ENCODE data around the gene NYAP2. TPM values are rescaled to one million over a fixed set of nuclear protein-coding genes. Genes with fewer than 3 reads are reported as not detected.

NYAP2 gene
- total RNA-seq, 1 experiment from 2014 or later = not detected

- RAD21 ChIA-PET (ENCODE audit: low non-redundant PET in 1 of 2, low total read pairs in 2 of 2, uncharacterized antibody in 2 of 2, unreplicated experiment in 2 of 2) = no interaction called here
- TF ChIP-seq MAX (IDR thresholded peaks at IDR 0.05) (no peak), ELF1 (IDR thresholded peaks at IDR 0.05; ENCODE audit: borderline replicate concordance, low read depth) (no peak), CEBPB (IDR thresholded peaks at IDR 0.05; ENCODE audit: low read depth) (no peak), ATF3 (IDR thresholded peaks at IDR 0.05) (no peak)
These were observed 290.6 kb downstream of the NYAP2 start for GRCh38 chr2:225690153-225690552.

GRCh38 chr2:225691711-225692110, 292.2 kb downstream of the NYAP2 start:
- Histone ChIP-seq H3K9me2 (ENCODE audit: insufficient read depth) (no peaks in the 10 kb centered on the region), H3K79me2 (ENCODE audit: insufficient read depth, low read length) (no peaks in the 10 kb centered on the region), H3K36me3 (ENCODE audit: control insufficient read depth in 1 of 2, insufficient read depth in 2 of 2, low read length in 2 of 2) (no peaks in the 10 kb centered on the region), H3K4me1 (ENCODE audit: control insufficient read depth in 1 of 2, insufficient read depth in 2 of 2, low read length in 2 of 2) (peaks cover 0 to 4% of the 10 kb centered on the region in 2 experiments; a peak in 1 of 4 replicates), H3K27ac (ENCODE audit: low read depth, low read length) (no peak overlapping the region), H3K4me3 (replicated peaks in 1 of 2; ENCODE audit: low read depth in 1 of 2, low read length in 2 of 2) (no peak overlapping the region), H3K4me2 (ENCODE audit: low read length) (no peak overlapping the region), H2AFZ (ENCODE audit: low read depth, low read length, poor library complexity, severe bottlenecking) (no peak overlapping the region), H3K27me3 (ENCODE audit: insufficient read depth, low read length) (no peaks in the 10 kb centered on the region), H4K20me1 (ENCODE audit: insufficient read depth) (no peaks in the 10 kb centered on the region), H3K9me3 (ENCODE audit: control insufficient read depth in 1 of 2, insufficient read depth in 1 of 2, low read depth in 1 of 2, low read length in 2 of 2) (no peaks in the 10 kb centered on the region), H3K9ac (ENCODE audit: low read length) (no peak overlapping the region)
- POLR2A ChIA-PET = no interaction called here
- TF ChIP-seq EZH2 (IDR thresholded peaks at IDR 0.05) (no peak), SP1 (IDR thresholded peaks at IDR 0.05; ENCODE audit: low read depth) (0 out of 2 replicates have a peak, but pooled peaks have one; percentile 12)
- intact Hi-C loops (cut with micrococcal nuclease) = no loop called here
- CTCF ChIA-PET = no interaction called here
- RAD21 ChIA-PET (ENCODE audit: low non-redundant PET in 1 of 2, low total read pairs in 2 of 2, uncharacterized antibody in 2 of 2, unreplicated experiment in 2 of 2) = no interaction called here
- no peak for ATAC-seq
- BruUV-seq (replicated peaks) = no TSS peak
- DNase-seq (ENCODE audit: low read depth, low spot score) = no peak

More at GRCh38 chr2:225690153-225690552, 290.6 kb downstream of the NYAP2 start:
- no peaks in the 10 kb centered on the region for H3K9me2 ChIP-seq (ENCODE audit: insufficient read depth)
- CTCF ChIA-PET = no interaction called here
- H3K9ac ChIP-seq (ENCODE audit: low read length) = no peak overlapping the region
- no peaks in the 10 kb centered on the region for H3K9me3 ChIP-seq (ENCODE audit: control insufficient read depth in 1 of 2, insufficient read depth in 1 of 2, low read depth in 1 of 2, low read length in 2 of 2)
- BruUV-seq (replicated peaks) = no TSS peak
- DNase-seq (ENCODE audit: low read depth, low spot score) = no peak
- POLR2A ChIA-PET = no interaction called here
- no peaks in the 10 kb centered on the region for H3K36me3 ChIP-seq (ENCODE audit: control insufficient read depth in 1 of 2, insufficient read depth in 2 of 2, low read length in 2 of 2)
- peaks cover 0 to 4% of the 10 kb centered on the region in 2 experiments; a peak in 1 of 4 replicates for H3K4me1 ChIP-seq (ENCODE audit: control insufficient read depth in 1 of 2, insufficient read depth in 2 of 2, low read length in 2 of 2)
- no peaks in the 10 kb centered on the region for H3K27me3 ChIP-seq (ENCODE audit: insufficient read depth, low read length)
- no peaks in the 10 kb centered on the region for H4K20me1 ChIP-seq (ENCODE audit: insufficient read depth)
- H3K4me2 ChIP-seq (ENCODE audit: low read length) = no peak overlapping the region
- no peak overlapping the region for H3K27ac ChIP-seq (ENCODE audit: low read depth, low read length)
- H3K4me3 ChIP-seq (replicated peaks in 1 of 2; ENCODE audit: low read depth in 1 of 2, low read length in 2 of 2) = no peak overlapping the region
- H3K79me2 ChIP-seq (ENCODE audit: insufficient read depth, low read length) = no peaks in the 10 kb centered on the region
- H2AFZ ChIP-seq (ENCODE audit: low read depth, low read length, poor library complexity, severe bottlenecking) = no peak overlapping the region
- ATAC-seq = no peak
- intact Hi-C loops (cut with micrococcal nuclease) = no loop called here

All from HCT116 (cell line).